Measurements from ENCODE around the gene VAV2.

VAV2 gene, protein sequence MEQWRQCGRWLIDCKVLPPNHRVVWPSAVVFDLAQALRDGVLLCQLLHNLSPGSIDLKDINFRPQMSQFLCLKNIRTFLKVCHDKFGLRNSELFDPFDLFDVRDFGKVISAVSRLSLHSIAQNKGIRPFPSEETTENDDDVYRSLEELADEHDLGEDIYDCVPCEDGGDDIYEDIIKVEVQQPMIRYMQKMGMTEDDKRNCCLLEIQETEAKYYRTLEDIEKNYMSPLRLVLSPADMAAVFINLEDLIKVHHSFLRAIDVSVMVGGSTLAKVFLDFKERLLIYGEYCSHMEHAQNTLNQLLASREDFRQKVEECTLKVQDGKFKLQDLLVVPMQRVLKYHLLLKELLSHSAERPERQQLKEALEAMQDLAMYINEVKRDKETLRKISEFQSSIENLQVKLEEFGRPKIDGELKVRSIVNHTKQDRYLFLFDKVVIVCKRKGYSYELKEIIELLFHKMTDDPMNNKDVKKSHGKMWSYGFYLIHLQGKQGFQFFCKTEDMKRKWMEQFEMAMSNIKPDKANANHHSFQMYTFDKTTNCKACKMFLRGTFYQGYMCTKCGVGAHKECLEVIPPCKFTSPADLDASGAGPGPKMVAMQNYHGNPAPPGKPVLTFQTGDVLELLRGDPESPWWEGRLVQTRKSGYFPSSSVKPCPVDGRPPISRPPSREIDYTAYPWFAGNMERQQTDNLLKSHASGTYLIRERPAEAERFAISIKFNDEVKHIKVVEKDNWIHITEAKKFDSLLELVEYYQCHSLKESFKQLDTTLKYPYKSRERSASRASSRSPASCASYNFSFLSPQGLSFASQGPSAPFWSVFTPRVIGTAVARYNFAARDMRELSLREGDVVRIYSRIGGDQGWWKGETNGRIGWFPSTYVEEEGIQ

DNA sequence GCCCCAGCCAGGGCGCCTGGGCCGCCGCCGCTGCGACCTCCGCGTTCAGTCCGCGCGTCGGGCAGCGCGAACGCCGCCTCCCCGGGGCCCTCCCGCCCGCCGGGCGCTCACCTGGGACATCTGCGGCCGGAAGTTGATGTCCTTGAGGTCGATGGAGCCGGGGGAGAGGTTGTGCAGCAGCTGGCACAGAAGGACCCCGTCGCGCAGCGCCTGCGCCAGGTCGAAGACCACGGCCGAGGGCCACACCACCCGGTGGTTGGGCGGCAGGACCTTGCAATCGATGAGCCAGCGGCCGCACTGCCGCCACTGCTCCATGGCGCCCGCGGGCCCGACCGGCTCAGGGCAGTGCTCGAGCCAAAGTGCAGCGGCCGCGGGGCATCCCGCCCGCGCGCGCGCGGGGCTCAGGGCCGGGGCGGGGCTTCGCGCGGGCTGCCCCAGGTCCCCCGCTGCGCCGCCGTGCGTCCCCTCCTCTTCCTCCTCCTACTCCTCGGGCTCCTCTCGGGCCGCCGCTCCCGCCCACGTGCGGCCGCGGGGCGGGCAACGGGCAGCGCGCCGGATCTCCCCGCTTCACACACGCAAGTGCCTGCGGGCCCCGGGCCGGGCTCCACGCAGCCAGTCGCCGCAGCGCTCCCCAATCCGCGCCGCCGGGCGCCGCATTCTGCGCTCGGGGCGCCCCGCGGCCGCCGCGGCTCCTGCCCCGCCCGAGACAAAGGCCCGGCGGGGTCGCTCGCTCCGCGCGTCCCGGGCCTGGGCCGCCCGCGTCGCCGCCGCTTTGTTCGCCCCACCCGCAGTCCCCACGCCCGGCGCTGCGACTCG lies at the start of gene VAV2:
Gene VAV2, minus strand, starts transcription at position 361 of the 816 bp plus-strand sequence. Its CDS starts 46 bp downstream, at position 315.
- no peak for FAIRE-seq

GRCh38 chr9:134041649-134041962 lies 49.5 kb upstream of the VAV2 start:
- no peak for FAIRE-seq

DNA sequence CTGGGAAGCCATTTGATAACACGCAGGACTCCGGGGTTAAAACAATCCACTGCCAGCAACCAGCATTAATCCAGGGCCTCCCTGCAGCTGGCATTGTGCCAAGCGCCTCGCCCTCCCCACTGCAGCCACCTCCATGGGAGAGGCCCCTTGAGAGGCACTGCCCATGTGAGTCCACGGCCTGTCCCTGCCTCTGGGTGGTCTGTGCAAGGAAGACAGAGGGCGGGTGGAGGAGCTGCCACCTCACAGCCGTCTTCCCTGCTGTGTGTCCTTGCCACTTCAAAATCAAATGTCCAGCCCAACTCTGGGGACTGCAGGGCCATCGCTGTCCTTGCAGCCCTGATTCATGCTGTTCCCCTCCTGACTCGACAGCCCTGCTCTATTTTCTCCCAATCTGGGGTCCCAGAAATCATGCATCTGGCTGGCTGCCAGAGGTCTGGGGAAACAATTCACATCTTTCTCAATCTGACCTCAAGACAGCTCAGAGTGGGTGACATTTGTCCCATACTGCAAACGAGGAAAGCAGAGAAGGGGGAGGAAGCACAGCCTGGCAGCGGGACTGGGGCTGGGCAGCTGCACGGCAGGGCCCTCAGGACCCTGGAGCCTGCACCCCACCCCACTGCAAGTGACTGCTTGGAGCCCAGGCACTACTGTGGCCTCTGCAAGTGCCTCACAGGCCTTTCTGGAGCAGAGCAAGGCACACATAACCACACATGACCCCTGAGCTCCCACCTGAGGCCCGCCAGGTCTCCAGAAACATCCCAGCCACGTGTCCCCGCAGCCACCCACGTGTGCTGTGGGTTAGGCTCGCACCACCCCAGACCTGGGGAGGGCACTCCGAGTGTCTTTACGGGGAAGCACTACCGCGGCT lies 48.9 kb upstream of the VAV2 start:
- FAIRE-seq = no peak

GRCh38 chr9:134040176-134040565 lies 48.0 kb upstream of the VAV2 start:
- FAIRE-seq = no peak

DNA sequence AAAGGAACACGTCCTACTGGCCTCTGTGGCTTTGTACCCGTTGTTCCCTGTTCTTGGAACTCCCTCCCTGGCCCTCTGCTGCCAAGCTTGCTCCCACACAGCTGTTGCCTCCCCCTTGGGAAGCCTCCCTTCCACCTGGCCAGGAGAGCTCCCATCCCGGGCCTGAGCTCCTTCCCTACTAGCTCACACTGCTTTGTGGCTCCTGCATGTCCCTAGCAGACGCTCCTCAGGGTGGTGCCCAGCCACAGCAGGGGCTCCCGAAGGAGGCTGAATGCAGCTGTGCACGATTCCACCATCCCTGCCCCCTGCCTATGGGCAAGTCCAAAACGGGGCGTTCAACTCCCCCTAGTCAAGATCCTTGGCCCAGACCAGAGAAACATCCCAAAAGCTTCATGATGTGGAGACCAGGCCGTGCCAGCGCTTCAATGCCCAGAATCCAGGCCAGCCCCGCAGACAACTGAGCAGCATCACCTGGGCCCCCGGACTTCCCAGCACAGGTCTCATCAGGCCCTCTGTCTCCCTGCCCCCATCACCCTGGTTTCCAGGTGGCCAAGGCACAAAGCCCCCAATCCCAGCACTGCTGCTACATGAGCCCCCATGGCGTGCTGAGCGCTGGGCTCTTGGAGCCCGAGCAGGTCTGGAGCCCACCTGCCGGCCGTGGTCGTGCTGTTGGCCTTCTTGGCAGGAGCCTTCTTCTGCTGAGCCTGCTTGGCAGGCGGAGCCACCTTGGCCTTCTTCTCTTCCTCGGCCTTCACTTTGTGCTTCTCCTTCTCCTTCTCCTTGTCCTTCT lies 47.5 kb upstream of the VAV2 start:
- FAIRE-seq = no peak

DNA sequence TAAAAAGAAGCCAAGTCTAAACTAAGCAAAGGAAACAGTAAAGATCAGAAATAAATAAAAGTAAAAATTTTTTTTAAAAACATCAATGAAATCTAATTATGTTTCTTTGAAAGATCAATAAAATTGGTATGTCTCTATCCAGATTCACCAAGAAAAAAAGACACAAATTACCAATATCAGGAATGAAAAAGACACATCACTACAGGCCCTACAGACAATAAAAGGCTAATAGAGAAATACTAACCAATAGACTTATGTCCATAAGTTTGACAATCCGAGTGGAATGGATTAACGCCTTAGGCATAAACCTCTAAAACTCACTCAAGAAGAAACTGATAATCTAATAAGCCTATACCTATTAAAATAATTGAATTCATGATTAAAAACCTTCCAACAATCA lies 45.5 kb upstream of the VAV2 start:
- FAIRE-seq = peak; percentile 53

- FAIRE-seq = no peak
Observed at GRCh38 chr9:134036130-134036529, 44.0 kb upstream of the VAV2 start.

- no peak for FAIRE-seq
Observed at GRCh38 chr9:134035041-134036039, 43.2 kb upstream of the VAV2 start.

- FAIRE-seq = no peak
Observed at GRCh38 chr9:134034215-134035040, 42.3 kb upstream of the VAV2 start.

- no peak for FAIRE-seq
Observed at GRCh38 chr9:134033516-134034214, 41.5 kb upstream of the VAV2 start.

DNA sequence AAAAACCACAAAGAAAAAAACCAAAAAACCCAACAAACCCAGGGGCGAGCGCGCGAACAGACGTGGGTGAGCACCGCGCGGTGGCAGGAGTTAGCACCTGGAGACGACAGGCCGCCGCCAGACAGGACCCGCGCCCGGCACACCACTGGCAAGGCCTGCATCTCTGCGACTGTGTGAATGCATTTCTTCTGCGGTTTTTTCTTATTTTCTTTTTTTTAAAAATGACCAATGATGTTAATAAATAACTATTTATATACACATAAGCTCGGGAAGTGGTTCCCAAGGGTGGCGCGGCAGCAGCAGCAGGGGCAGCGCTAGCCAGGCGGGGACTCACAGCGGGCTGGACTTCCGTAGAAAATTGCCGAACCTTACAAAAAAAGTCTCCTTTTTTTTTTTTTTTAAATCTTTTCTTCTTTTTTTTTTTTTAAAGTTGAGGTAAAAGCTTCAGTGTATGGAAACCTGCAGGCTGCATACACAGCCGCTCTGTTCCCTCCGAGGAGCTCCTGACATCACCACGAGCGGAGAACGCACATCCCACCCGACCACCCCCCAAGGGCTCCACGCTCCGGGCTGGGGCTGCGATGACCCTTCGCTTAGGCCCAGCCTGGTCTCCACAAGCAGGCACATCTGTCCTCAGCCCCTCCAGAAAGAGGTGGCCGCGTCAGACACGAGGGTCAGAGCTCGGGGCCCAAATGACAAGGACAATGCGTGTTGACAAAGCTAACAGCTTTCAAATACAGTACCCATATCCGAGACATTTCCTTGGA lies 40.5 kb upstream of the VAV2 start:
- no peak for FAIRE-seq

DNA sequence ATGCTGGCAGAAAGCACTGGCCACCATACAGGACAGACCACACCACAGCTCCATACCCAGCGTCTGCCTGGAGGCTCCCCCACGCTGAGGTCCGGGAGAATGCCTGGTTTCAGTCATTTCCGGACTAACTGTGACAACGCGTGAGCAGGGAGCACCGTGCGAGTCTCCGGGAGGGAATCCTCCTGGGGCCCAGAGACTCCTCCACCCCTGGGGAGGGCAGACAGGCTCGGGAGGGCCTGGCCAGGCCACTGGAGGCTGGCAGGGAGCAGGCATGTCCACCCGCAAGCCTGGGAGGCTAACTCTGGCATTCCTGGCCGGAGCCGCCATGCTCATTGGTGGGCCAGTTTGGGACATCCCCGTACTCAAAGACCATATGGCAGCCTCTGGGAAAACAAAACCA lies 39.7 kb upstream of the VAV2 start:
- FAIRE-seq = no peak

DNA sequence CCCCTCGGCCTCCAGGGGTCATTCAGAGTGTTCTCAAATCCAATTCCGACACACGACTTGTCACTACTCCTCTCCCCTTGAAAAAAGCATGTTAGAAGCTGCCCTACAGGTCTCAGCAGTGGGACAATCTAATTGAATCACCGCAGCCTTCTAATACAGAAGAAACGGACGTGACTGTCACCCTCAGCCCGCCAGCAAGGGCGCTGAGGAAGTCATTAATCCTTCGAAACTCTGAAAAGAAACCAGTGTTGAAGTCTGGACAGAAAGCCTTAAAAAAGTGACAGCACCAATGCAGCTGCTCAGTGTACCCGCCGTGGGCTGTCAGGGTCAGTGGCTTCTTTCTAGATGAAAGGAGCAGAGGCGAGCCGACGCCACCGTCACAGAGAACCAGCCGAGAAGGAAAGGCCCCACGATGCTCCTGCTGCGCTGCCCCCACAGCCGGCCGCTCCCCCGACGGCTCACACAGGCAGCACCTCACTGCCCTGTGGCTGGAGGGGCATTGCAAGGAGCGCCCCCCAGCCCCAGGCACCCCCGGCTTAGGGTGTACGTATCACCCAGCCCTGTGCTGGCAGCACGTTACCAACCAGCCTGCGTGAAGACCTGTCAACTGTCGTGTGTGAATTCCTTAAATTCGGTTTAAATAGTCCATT lies 38.8 kb upstream of the VAV2 start:
- FAIRE-seq = no peak

DNA sequence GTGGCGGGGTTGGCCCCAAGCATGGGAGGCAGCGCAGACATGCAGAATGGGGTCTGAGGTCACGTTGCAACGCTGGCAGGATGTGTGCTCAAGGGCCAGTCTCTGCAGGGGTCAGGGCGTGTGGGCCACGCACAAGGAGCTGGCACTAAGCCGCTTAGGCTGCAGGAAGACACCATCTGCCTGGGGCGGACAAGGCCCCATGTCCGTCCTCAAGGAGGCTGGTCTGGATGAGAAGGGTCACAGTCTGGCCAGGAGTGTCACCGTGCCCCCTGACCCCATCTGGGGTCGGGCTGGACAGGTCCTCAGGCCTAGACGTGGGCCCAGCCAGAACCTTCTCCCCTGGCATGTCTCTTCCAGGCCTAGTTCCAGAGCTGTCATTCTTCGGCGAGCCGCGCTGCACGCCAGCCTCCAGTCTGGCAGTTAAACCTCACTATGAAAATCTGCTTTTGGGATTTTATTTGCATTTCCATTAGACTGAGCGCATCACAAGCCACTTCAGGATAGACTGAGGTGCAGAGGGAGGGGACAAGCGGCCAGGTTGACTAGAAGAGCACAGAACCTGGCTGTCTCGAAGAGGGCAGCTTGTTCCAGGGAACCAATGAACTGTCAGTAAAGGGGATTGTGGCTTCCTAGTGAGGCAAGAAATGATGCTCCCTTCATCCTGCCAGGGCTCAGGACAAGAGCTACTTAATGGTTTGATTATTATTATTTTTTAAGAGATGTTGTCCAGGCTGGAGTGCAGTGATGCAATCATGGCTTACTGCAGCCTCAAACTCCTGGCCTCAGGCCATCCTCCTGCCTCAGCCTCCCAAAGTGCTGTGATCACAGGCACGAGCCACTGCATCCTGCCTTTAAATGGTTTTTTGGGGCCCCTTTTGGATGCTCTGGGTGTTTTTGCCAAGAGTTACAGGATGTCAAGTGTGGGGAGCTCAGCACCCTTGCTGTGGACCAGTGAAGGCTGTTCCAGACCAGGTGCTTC lies 37.4 kb upstream of the VAV2 start:
- no peak for FAIRE-seq

- FAIRE-seq = no peak
Observed at GRCh38 chr9:134028575-134029247, 36.6 kb upstream of the VAV2 start.
